ENCODE results near the gene MKRN3.

MKRN3 gene

DNA sequence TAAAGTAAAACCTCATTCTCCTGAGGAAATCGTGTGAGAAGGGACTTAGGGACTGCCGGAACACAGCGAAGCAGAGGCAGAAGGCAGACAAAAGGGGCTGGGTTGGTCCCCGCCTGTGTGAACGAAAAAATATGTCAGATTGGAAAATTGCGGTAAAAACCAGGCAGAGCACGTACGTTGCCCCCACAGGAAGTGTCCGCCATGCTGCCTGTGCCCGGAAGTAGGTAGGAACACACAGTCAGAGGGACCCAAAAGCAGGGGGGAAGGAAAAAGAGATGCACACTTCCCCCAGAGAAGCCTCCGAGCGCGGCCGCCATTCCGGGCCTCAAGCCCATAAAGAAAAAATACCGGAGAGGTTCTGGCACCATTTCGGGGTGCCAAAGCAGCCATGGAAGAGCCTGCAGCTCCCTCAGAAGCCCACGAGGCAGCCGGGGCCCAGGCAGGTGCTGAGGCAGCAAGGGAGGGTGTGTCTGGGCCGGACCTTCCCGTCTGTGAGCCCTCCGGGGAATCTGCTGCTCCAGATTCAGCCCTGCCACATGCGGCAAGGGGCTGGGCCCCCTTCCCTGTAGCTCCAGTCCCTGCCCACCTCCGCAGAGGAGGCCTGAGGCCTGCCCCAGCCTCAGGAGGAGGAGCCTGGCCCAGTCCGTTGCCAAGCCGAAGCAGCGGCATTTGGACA is at the start of gene MKRN3:
Gene MKRN3, plus strand, starts transcription at position 280 of the 676 bp plus-strand sequence. Its CDS starts 109 bp downstream, at position 389.
- DNase-seq (ENCODE audit: low read depth in 3 of 3), result no peak

DNA sequence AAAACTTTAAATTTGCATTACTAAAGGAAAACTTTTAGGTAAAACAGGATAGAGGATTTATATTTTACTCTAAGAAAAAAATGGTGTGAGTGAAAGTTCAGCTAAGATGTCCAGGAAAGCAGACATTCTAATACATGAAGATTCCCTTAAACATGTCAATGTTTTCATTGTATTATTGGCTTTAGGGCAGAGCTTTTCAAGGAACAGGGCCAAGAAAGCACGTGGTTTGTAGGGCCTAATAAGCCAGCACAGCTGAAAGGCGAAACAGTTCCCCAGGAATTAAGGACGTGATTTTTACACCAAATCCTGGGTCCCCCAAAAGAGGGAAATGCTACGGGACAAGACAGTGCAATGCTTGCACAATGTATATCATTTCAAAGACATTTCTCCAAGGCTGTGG is 48.6 kb upstream of the MKRN3 start:
- DNase-seq (ENCODE audit: low read depth in 3 of 3), result no peak

DNA sequence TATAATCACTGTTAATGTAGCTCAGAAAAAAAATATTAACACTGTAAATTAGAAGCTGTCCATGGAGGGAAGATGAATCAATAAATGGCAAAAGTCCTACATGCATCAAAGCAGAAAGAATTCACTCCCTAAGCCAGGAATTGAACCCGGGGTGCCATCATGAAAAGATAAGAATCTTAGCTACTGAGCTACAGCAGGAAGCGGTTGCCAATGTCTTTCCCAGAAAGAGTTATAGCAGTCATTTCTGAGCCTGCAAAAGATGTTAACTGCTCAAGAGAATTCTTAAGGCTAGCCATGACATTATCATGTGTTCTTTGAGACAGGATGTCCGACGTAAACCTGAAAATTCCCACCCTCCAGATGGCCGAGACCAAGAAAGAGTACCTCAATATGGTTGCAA is 47.4 kb upstream of the MKRN3 start:
- no peak for DNase-seq (ENCODE audit: low read depth in 3 of 3)

GRCh38 chr15:23524816-23525215 is 40.7 kb upstream of the MKRN3 start:
- DNase-seq (ENCODE audit: low read depth in 3 of 3), result no peak

- no peak for DNase-seq (ENCODE audit: low read depth in 3 of 3)
Observed at GRCh38 chr15:23529891-23530290, 35.6 kb upstream of the MKRN3 start.

DNA sequence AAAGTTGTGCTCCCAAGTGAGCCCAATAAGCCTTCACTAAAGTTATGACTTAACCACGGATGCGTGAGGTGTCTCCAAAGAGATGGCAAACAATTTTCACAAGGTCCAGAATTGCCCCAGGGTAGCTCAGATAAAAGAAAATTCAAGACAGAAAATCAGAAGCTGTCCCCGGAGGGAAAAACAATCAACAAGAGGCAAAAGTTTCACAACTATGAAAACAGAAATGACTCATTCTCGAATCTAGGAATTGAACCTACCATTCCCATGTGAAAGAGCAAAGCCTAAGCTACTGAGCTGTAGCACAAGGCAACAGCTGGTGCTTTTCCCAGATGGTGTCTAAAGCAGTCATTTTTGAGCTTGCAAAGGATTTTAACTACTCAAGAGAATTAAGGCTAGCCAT is 33.5 kb upstream of the MKRN3 start:
- no peak for DNase-seq (ENCODE audit: low read depth in 3 of 3)

DNA sequence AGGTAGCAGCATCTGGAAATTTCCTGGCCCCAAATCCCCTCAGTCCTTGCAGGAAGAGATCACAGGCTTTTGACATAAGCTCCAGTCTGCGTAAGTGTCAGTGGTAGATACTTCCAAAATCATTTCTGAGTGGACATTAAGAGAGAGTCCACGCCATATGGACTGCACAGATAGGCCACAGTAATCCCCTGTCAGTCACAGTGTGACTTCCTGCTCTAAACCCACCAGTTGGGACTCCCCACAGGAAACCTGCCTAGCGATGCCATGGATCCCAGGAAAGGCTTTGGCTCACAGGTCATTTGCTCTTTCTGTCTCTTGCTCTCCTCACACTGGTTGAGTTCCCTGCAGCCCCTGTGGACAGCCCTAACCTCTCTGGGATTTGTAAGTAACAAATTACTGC is 28.8 kb upstream of the MKRN3 start:
- DNase-seq (ENCODE audit: low read depth in 3 of 3), result no peak

DNA sequence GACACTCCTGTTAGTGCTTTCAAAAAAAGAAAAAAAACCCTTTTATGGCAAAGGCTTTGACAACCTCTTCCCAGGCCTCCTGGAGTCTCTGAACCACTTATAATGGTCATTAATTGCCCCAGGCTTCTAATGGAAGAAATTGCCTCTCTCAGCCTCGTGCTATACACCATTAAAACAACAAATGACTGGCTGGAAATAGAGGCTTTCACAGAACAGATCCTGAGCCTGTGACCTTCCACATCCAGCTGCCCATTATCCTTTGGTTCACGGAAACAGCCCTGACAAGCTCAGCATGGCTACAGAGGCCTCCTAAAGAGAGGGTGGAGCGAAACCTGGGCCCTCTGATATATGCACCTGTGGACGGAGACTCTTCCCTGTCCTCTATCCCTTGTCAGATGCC is 26.8 kb upstream of the MKRN3 start:
- no peak for DNase-seq (ENCODE audit: low read depth in 3 of 3)

DNA sequence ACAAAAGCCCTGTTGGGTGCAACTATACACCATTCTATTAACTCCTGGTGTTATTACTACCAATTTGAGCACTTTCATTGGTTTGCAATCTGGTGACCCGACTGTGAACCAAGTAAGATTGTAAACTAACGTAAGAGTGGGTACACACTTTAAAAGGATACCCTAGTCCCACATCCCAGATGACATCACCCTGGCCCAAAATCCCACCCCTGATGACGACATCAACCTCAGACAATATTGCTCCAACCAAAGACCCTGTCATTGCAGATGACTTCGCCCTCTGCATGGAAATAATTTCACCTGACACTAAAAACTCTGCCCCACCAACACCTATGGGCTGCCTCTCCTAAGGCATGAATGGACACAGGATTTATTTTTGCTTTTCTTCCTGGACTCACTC is 25.6 kb upstream of the MKRN3 start:
- no peak for DNase-seq (ENCODE audit: low read depth in 3 of 3)

DNA sequence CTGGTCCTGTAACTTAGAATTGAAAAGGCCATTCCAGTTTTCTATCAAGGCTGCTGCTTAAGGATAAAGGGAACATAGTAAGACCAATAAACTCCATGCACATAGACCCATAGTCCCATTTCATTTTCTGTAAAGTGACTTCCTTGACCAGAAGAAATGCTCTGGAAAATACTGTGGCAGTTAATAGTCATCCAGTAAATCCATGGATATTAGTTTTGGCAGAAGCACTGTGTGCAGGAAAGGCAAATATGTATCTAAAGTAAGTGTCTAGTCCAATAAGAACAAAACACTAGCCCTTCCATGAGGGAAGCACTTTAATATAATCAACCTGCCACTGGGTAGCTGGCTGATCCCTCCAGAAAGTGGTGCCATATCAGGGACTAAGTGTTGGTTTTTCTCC is 19.3 kb upstream of the MKRN3 start:
- DNase-seq (ENCODE audit: low read depth in 3 of 3), result no peak

DNA sequence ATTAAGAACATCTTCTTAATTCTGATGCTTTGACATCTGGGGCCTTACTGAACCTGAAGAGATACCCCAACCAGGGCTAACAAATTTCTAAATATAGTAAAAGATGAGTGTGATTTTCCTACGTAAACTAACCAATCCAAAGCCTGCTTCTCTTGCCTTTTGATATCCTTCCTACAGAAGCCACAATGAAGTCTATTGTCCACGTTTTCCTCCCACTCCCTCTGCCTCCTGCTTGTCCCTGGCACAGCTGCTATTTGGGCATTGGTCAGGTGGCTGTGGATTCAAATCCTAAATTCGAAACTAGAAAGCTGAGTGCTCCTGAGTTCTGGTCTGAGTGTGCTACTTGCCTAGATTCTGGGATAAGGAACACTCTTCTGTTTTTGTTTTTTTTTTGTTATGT is 17.4 kb upstream of the MKRN3 start:
- DNase-seq (ENCODE audit: low read depth in 3 of 3), result no peak

GRCh38 chr15:23561914-23562313 is 3.6 kb upstream of the MKRN3 start:
- no peak for DNase-seq (ENCODE audit: low read depth in 3 of 3)

- no peak for DNase-seq (ENCODE audit: low read depth in 3 of 3)
Observed at GRCh38 chr15:23564821-23565394, 566 bp upstream of the MKRN3 start.

- DNase-seq (ENCODE audit: low read depth in 3 of 3), result no peak
Observed at GRCh38 chr15:23566071-23566554, 639 bp downstream of the MKRN3 start.

GRCh38 chr15:23566651-23567050 is 1.2 kb downstream of the MKRN3 start:
- DNase-seq (ENCODE audit: low read depth in 3 of 3), result no peak

- DNase-seq (ENCODE audit: low read depth in 3 of 3), result no peak
Observed at GRCh38 chr15:23567921-23568320, 2.4 kb downstream of the MKRN3 start.

DNA sequence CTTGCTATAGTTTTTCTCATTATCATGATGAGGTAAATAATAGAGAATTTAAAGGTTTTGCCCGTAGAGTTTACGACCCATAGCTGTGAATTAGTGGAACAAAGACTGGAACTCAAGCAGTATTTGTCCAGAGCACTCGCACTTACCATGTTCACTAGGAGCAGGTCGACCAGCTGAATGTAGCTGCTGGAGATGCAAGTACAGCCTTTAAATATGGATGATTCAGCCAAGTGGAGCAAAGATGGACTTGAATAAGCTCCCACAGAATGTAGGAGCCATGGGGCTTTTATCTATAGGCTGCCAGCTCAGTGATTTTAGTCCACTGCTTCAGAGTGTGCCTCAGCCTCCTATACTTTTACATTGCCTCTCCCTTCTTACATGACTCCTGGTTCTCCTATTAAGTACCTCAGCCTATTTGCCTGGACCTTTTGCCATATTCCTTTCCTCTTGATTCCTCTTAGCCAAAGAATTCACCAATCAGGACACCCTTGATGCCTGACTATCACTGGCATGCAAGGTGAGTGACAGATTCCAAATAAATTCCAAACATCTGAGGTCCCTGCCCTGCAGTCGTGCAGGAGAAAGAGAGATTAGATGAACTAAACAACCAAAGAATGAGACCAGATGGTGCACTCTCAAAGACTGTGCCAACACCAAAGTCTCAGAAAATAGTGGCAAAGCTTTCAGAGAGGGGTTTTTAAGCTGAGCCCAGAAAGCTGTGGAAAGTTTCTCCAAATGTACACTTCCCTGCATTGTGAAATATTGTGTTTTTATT is 3.9 kb downstream of the MKRN3 start:
- DNase-seq (ENCODE audit: low read depth in 3 of 3), result no peak

DNA sequence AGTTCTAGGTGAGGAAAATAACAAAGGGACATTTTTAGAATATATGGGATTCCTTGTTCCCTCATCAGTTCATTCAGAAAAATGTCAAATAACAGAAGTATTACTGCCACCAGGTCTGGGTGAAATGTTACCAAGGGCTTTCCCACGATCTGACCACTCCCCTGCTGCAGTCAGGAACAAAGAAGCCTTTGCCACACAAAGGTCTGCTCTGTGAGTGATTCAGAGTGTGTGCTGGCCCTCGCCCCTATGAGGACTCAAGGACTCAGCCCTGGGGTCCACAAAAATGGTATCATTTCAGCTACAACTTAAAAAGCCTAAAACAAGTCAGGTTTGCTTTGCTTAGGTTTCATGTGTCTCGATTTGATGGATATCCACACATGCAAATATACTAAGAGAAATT is 5.0 kb downstream of the MKRN3 start:
- no peak for DNase-seq (ENCODE audit: low read depth in 3 of 3)

- no peak for DNase-seq (ENCODE audit: low read depth in 3 of 3)
Observed at GRCh38 chr15:23572844-23573243, 7.4 kb downstream of the MKRN3 start.

GRCh38 chr15:23574742-23575141 is 9.3 kb downstream of the MKRN3 start:
- DNase-seq (ENCODE audit: low read depth in 3 of 3), result no peak

DNA sequence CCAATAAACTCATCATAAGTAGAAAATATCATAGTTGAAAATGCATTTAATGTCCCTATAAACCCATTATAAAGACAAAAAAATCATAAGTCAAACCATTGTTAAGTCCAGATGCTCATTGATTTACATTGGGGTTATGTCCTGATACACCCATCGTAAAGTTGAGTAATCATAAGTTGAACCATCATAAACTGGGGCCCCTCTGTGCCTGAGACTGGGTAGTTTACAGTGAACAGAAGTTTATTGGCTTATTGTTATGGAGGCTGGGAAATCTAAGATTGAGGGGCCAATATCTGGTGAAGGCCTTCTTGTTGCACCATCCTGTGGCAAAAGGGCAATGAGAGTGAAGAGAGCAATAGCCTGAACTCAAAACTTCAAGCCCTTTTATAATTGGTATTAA is 10.6 kb downstream of the MKRN3 start:
- no peak for DNase-seq (ENCODE audit: low read depth in 3 of 3)

DNA sequence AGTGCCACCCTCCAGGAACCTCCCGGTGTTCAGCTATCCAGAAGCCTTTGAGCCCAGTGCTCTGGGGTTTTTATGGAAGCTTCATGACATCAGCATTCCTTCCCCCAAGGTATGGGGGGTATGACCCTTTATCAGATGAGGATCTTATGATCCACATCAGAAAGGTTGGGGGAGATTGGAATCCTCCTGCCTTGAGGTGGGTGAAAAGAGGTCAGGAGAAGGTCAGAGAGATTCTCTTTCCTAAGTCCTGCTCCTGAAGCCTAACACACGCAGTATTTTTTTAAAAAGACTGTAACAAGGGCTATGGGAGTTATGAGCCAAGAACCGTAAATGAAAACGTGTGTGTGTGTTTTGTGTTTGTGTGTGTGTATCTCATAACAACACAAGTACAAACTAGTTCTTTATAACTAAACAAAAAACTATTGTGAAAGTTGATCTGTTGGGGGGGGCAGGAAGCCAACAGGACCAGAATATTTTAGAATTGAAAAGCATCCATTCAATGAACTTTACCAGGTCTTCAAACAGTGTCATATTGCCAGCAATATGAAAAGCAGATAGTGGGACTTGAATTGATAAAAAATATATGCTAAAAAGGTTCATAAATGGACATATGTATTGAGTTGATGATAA is 13.2 kb downstream of the MKRN3 start:
- no peak for DNase-seq (ENCODE audit: low read depth in 3 of 3)

DNA sequence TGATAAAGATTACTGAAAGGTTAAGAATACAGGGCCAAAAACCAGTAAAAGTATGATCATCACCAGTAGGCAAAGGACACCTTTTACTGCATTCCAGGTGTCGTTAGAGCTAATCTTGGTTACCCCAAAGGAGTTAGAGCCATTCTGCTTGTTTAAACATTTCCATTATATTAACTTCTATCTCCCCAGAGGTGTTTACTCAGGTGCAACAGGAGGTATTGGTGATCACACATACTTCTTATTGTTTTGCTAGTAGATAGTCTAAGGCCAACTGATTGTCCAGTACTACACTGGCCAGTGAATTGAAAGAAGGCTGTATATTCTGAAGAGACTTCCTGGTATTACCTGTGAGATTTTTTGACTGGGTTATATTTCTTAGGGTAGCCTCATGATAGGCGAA is 22.8 kb downstream of the MKRN3 start:
- no peak for DNase-seq (ENCODE audit: low read depth in 3 of 3)

Data from stimulated activated CD4-positive, alpha-beta T cell treated with anti-CD3 and anti-CD28 coated beads, TNF-alpha, amount 100 ng/mL, for 48 hours (primary cell).